Endothelial cell of umbilical vein (primary cell): Measurements from ENCODE around the gene FBXO38.

Experiments
- CTCF ChIP-seq, 2 donors: IDR thresholded peaks; 1 replicate in 1 of 2; 2 replicates in 1 of 2; pipeline ENCODE4 v1.5.1; 2011; ENCODE audit warnings: low read length in 2 of 2, mild to moderate bottlenecking in 2 of 2, moderate library complexity in 2 of 2, control low read depth in 1 of 2, inconsistent platforms in 1 of 2, low read depth in 1 of 2; ENCODE audit not compliant: insufficient read depth in 1 of 2; ENCODE audit errors: extremely low read depth in 1 of 2
- EZH2 ChIP-seq: IDR thresholded peaks from 2 replicates; pipeline ENCODE4 v1.6.1; 2012; ENCODE audit warnings: borderline replicate concordance, low read depth, mild to moderate bottlenecking, moderate library complexity, low read length, inconsistent platforms; ENCODE audit not compliant: severe bottlenecking
- GATA2 ChIP-seq: IDR thresholded peaks from 2 replicates; pipeline ENCODE4 v1.7.0; 2011; ENCODE audit warnings: low read depth, mild to moderate bottlenecking, moderate library complexity, mixed read lengths, low read length; ENCODE audit not compliant: insufficient read length, insufficient read depth
- JUN ChIP-seq: IDR thresholded peaks from 2 replicates; pipeline ENCODE4 v1.6.1; 2011; ENCODE audit warnings: borderline replicate concordance, low read depth; ENCODE audit not compliant: insufficient read length, insufficient read depth
- MAX ChIP-seq: IDR thresholded peaks from 2 replicates; pipeline ENCODE4 v1.6.1; 2011; ENCODE audit not compliant: insufficient read depth, insufficient read length
- MYC ChIP-seq: IDR thresholded peaks from one replicate; pipeline ENCODE4 v1.6.1; 2011; ENCODE audit warnings: mild to moderate bottlenecking, low read depth, low read length
- POLR2A ChIP-seq: IDR thresholded peaks from 2 replicates; pipeline ENCODE4 v1.6.1; 2012; ENCODE audit warnings: low read depth, mild to moderate bottlenecking, control low read depth, low read length
- POLR2AphosphoS5 ChIP-seq: IDR thresholded peaks from 2 replicates; pipeline ENCODE4 v1.6.1; 2012; ENCODE audit warnings: low read depth, mild to moderate bottlenecking, control low read depth, low read length, moderate library complexity; ENCODE audit not compliant: insufficient read depth

GRCh38 chr5:148368299-148368698 lies 15.5 kb upstream of the FBXO38 start:
- TF ChIP-seq CTCF (IDR thresholded peaks at IDR 0.05; ENCODE audit: extremely low read depth in 1 of 2, insufficient read depth in 1 of 2, low read depth in 1 of 2, low read length in 2 of 2) = no peak
- no peak for TF ChIP-seq POLR2A
- TF ChIP-seq MYC = no peak
- no peak for TF ChIP-seq POLR2AphosphoS5
- TF ChIP-seq MAX = no peak
- no peak for TF ChIP-seq EZH2
- no peak for TF ChIP-seq JUN
- TF ChIP-seq GATA2 = no peak
